HCT116 (cell line): ENCODE data around the gene CEBPA. TPM values are rescaled to one million over a fixed set of nuclear protein-coding genes. Genes with fewer than 3 reads are reported as not detected.

Source experiments
- ATAC-seq: fragments of 200-7000 bp; cut with Tn5 transposase; 2 replicates; pipeline ENCODE4 v1.9.1; 2020; ENCODE audit warnings: mild to moderate bottlenecking, moderate library complexity
- BruUV-seq: library from RNA; stranded (reverse); fragments of 400-500 nt; replicated peaks from 2 replicates; lab custom pipeline; 2021; lab: Mats Ljungman, UMichigan
- CTCF ChIA-PET: fragments of 300-600 bp; sonication (Branson Sonifier 250); formaldehyde crosslinking; loops from one replicate; lab custom pipeline; 2021; ENCODE audit warnings: antibody characterized with exemption; lab: Charles Lee
- POLR2A ChIA-PET: fragments of 300-600, 350-600 bp; sonication (Branson Sonifier 250); formaldehyde crosslinking; loops from one replicate; lab custom pipeline; 2021; ENCODE audit warnings: antibody characterized with exemption; lab: Charles Lee
- RAD21 ChIA-PET, 2 experiments: fragments of 300-600 bp; sonication (Branson Sonifier 250); formaldehyde crosslinking; loops; one replicate each; lab custom pipeline; 2023; ENCODE audit warnings: low total read pairs in 2 of 2; ENCODE audit not compliant: uncharacterized antibody in 2 of 2, unreplicated experiment in 2 of 2, low non-redundant PET in 1 of 2; lab: Charles Lee
- DNase-seq: peaks from one replicate; pipeline ENCODE4 v3.0.0-alpha.2; 2010; ENCODE audit warnings: low read depth, low spot score
- H2AFZ ChIP-seq: fragments of 200-600 bp; shearing (Covaris generic), sonication (generic); 2 replicates; pipeline ENCODE4 v1.6.1; 2017; ENCODE audit warnings: low read depth, mixed run types, mixed read lengths, antibody characterized with exemption, low read length; ENCODE audit not compliant: poor library complexity, severe bottlenecking
- H3K27ac ChIP-seq: 2 replicates; pipeline ENCODE4 v1.5.1; 2012; ENCODE audit warnings: low read depth, low read length
- H3K27me3 ChIP-seq: fragments of 200-600 bp; sonication (generic); 2 replicates; pipeline ENCODE4 v1.6.1; 2016; ENCODE audit warnings: mixed run types, low read length, mixed read lengths; ENCODE audit not compliant: insufficient read depth
- H3K36me3 ChIP-seq, 2 experiments: fragments of 200-500 bp in 1 of 2; fragments of 200-600 bp in 1 of 2; sonication (Bioruptor generic) in 1 of 2; sonication (generic) in 1 of 2; 2 replicates each; pipeline versions ENCODE4 v1.5.1 to v1.6.1; 2014 to 2016; ENCODE audit warnings: low read length in 2 of 2, inconsistent platforms in 1 of 2, mixed read lengths in 1 of 2, mixed run types in 1 of 2; ENCODE audit not compliant: insufficient read depth in 2 of 2, control insufficient read depth in 1 of 2
- H3K4me1 ChIP-seq, 2 experiments: fragments of 200-600 bp in 1 of 2; sonication (generic) in 1 of 2; 2 replicates each; pipeline versions ENCODE4 v1.5.1 to v1.6.1; 2012 to 2017; ENCODE audit warnings: low read length in 2 of 2, inconsistent platforms in 1 of 2, mild to moderate bottlenecking in 1 of 2, mixed read lengths in 1 of 2, mixed run types in 1 of 2, moderate library complexity in 1 of 2; ENCODE audit not compliant: insufficient read depth in 2 of 2, control insufficient read depth in 1 of 2
- H3K4me2 ChIP-seq: fragments of 200-600 bp; sonication (generic); 2 replicates; pipeline ENCODE4 v1.6.1; 2017; ENCODE audit warnings: mixed run types, low read length, mixed read lengths
- H3K4me3 ChIP-seq, 2 experiments: fragments of 200-600 bp in 1 of 2; sonication (generic) in 1 of 2; replicated peaks in 1 of 2; 2 replicates each; pipeline ENCODE4 v1.5.1; 2011 to 2016; ENCODE audit warnings: low read length in 2 of 2, control low read depth in 1 of 2, low read depth in 1 of 2, mild to moderate bottlenecking in 1 of 2, mixed read lengths in 1 of 2, mixed run types in 1 of 2
- H3K79me2 ChIP-seq: fragments of 200-600 bp; sonication (generic); 2 replicates; pipeline ENCODE4 v1.6.1; 2017; ENCODE audit warnings: mild to moderate bottlenecking, mixed run types, low read length, moderate library complexity, mixed read lengths; ENCODE audit not compliant: insufficient read depth
- H3K9ac ChIP-seq: fragments of 200-600 bp; sonication (generic); 2 replicates; pipeline ENCODE4 v1.6.1; 2016; ENCODE audit warnings: low read length, mixed read lengths
- H3K9me2 ChIP-seq: fragments of 200-600 bp; sonication (generic), shearing (Covaris generic); 2 replicates; pipeline ENCODE4 v1.6.1; 2017; ENCODE audit warnings: mixed run types, mild to moderate bottlenecking, moderate library complexity; ENCODE audit not compliant: insufficient read depth
- H3K9me3 ChIP-seq, 2 experiments: fragments of 200-500 bp in 1 of 2; fragments of 200-600 bp in 1 of 2; sonication (Bioruptor generic) in 1 of 2; sonication (generic) in 1 of 2; 2 replicates each; pipeline ENCODE4 v1.6.1; 2014 to 2017; ENCODE audit warnings: low read length in 2 of 2, mixed read lengths in 2 of 2, inconsistent platforms in 1 of 2, low read depth in 1 of 2, mild to moderate bottlenecking in 1 of 2, mixed run types in 1 of 2, moderate library complexity in 1 of 2; ENCODE audit not compliant: control insufficient read depth in 1 of 2, insufficient read depth in 1 of 2
- H4K20me1 ChIP-seq: fragments of 200-600 bp; sonication (generic), shearing (Covaris generic); 2 replicates; pipeline ENCODE4 v1.6.1; 2017; ENCODE audit warnings: mixed run types, mild to moderate bottlenecking, moderate library complexity; ENCODE audit not compliant: insufficient read depth
- ATF3 ChIP-seq: IDR thresholded peaks from 2 replicates; pipeline ENCODE4 v1.6.1; 2012
- CEBPB ChIP-seq: IDR thresholded peaks from 2 replicates; pipeline ENCODE4 v1.6.1; 2012; ENCODE audit warnings: low read depth
- CTCF ChIP-seq, 3 experiments: fragments of 200-600 bp in 1 of 3; sonication (generic) in 1 of 3; IDR thresholded peaks in 2 of 3; conservative IDR thresholded peaks in 1 of 3; 2 replicates each; pipeline ENCODE4 v1.5.1; 2012 to 2017; ENCODE audit warnings: low read depth in 2 of 3, low read length in 2 of 3, antibody characterized with exemption in 1 of 3, borderline replicate concordance in 1 of 3, control low read depth in 1 of 3, mild to moderate bottlenecking in 1 of 3, mixed read lengths in 1 of 3, mixed run types in 1 of 3, moderate library complexity in 1 of 3; ENCODE audit not compliant: insufficient read depth in 1 of 3
- ELF1 ChIP-seq: IDR thresholded peaks from 2 replicates; pipeline ENCODE4 v1.6.1; 2012; ENCODE audit warnings: low read depth, borderline replicate concordance
- EZH2 ChIP-seq: fragments of 200-600 bp; sonication (generic); IDR thresholded peaks from 2 replicates; pipeline ENCODE4 v1.6.1; 2017; ENCODE audit warnings: antibody characterized with exemption, mixed run types
- EZH2phosphoT487 ChIP-seq: fragments of 200-600 bp; IDR thresholded peaks from 2 replicates; pipeline ENCODE4 v1.6.1; 2018; ENCODE audit warnings: antibody characterized with exemption, borderline replicate concordance
- FOSL1 ChIP-seq: IDR thresholded peaks from 2 replicates; pipeline ENCODE4 v1.6.1; 2012; ENCODE audit warnings: low read depth
- MAX ChIP-seq: IDR thresholded peaks from 2 replicates; pipeline ENCODE4 v1.6.1; 2012
- POLR2A ChIP-seq: IDR thresholded peaks from 2 replicates; pipeline ENCODE4 v1.7.0; 2011; ENCODE audit warnings: borderline replicate concordance; ENCODE audit not compliant: insufficient read depth, insufficient read length; ENCODE audit errors: extremely low read depth
- POLR2AphosphoS5 ChIP-seq: IDR thresholded peaks from 2 replicates; pipeline ENCODE4 v1.6.1; 2011; ENCODE audit warnings: mild to moderate bottlenecking, low read depth, low read length, moderate library complexity
- RAD21 ChIP-seq: IDR thresholded peaks from 2 replicates; pipeline ENCODE4 v1.6.1; 2012; ENCODE audit warnings: low read depth, mild to moderate bottlenecking
- SIN3A ChIP-seq: IDR thresholded peaks from 2 replicates; pipeline ENCODE4 v1.6.1; 2012; ENCODE audit warnings: low read depth
- SP1 ChIP-seq: IDR thresholded peaks from 2 replicates; pipeline ENCODE4 v1.6.1; 2012; ENCODE audit warnings: low read depth
- SRF ChIP-seq: IDR thresholded peaks from 2 replicates; pipeline ENCODE4 v1.6.1; 2012; ENCODE audit warnings: low read depth
- TCF7L2 ChIP-seq: IDR thresholded peaks from 2 replicates; pipeline ENCODE4 v1.7.0; 2011; ENCODE audit warnings: borderline replicate concordance, inconsistent platforms; ENCODE audit not compliant: insufficient read depth, insufficient read length; ENCODE audit errors: extremely low read depth
- YY1 ChIP-seq: IDR thresholded peaks from 2 replicates; pipeline ENCODE4 v1.6.1; 2011; ENCODE audit warnings: low read length, low read depth, moderate library complexity, mild to moderate bottlenecking; ENCODE audit not compliant: insufficient replicate concordance; ENCODE audit errors: extremely low read depth
- ZFX ChIP-seq: fragments of 450-650 bp; IDR thresholded peaks from 2 replicates; pipeline ENCODE4 v1.6.1; 2017
- ZNF274 ChIP-seq: fragments of 200-500 bp; sonication (Bioruptor generic); IDR thresholded peaks from 2 replicates; pipeline ENCODE4 v1.6.1; 2014; ENCODE audit warnings: mild to moderate bottlenecking, low read depth, low read length, inconsistent platforms
- intact Hi-C: fragments of 100-400 bp; cut with micrococcal nuclease; formaldehyde crosslinking; loops from 2 replicates; pipeline ENCODE4 v1.10.0; 2022
- total RNA-seq: library from RNA; stranded (reverse); gene quantifications from one replicate; pipeline ENCODE4 v1.2.1, GENCODE V29; 2021; ENCODE audit not compliant: unreplicated experiment

The CEBPA gene
- total RNA-seq, 1 experiment from 2014 or later = 7.0 TPM

GRCh38 chr19:33340991-33341390, 38.7 kb upstream of the CEBPA start:
- no peak overlapping the region for H3K4me2 ChIP-seq
- no peak overlapping the region for H3K9ac ChIP-seq
- H4K20me1 ChIP-seq = no peaks in the 10 kb centered on the region
- POLR2A ChIA-PET = no interaction called here
- H3K4me3 ChIP-seq = no peak overlapping the region
- TF ChIP-seq ELF1 (no peak), POLR2A (no peak), ATF3 (no peak)
- TF ChIP-seq, all 23 proteins: peak for 0
- no peaks in the 10 kb centered on the region for H3K9me3 ChIP-seq
- intact Hi-C loops = no loop called here
- DNase-seq = no peak
- RAD21 ChIA-PET = no interaction called here
- CTCF ChIA-PET = no interaction called here
- H3K27me3 ChIP-seq = no peaks in the 10 kb centered on the region; the same call in 1 of the 2 replicates
- no peaks in the 10 kb centered on the region for H3K79me2 ChIP-seq
- H3K36me3 ChIP-seq = no peaks in the 10 kb centered on the region
- H3K4me1 ChIP-seq = peaks cover 0 to 11% of the 10 kb centered on the region in 2 experiments; a peak in 3 of 4 replicates
- ATAC-seq = no peak
- no TSS peak for BruUV-seq
- H3K27ac ChIP-seq = no peak overlapping the region
- H2AFZ ChIP-seq = no peak overlapping the region
- H3K9me2 ChIP-seq = no peaks in the 10 kb centered on the region

GRCh38 chr19:33339016-33339984, 37.0 kb upstream of the CEBPA start:
- peak; percentile 59; the same call in 1 of the 2 replicates for ATAC-seq
- POLR2A ChIA-PET = no interaction called here
- intact Hi-C loops = no loop called here
- no peak for TF ChIP-seq ZFX
- no peak for TF ChIP-seq YY1
- no peak for TF ChIP-seq EZH2
- TF ChIP-seq SRF = no peak
- TF ChIP-seq RAD21 = no peak
- no peak for TF ChIP-seq SIN3A
- TF ChIP-seq CTCF (IDR thresholded peaks at IDR 0.05 in 2 of 3, conservative IDR thresholded peaks at IDR 0.05 in 1 of 3; ENCODE audit: borderline replicate concordance in 1 of 3, insufficient read depth in 1 of 3, low read depth in 2 of 3, low read length in 2 of 3) = no peak
- TF ChIP-seq CEBPB = no peak
- TF ChIP-seq FOSL1 = no peak; the same call in 1 of the 2 replicates
- no peak for TF ChIP-seq ZNF274
- TF ChIP-seq EZH2phosphoT487 = no peak
- no peak for TF ChIP-seq MAX
- no peak for TF ChIP-seq SP1
- TF ChIP-seq POLR2AphosphoS5 = no peak
- TF ChIP-seq TCF7L2 = no peak

More at GRCh38 chr19:33339016-33339984, 37.0 kb upstream of the CEBPA start:
- H3K9me3 ChIP-seq = no peaks in the 10 kb centered on the region
- no peak overlapping the region for H3K4me3 ChIP-seq
- no peak overlapping the region for H2AFZ ChIP-seq
- no peaks in the 10 kb centered on the region for H3K79me2 ChIP-seq
- RAD21 ChIA-PET = no interaction called here
- no TSS peak for BruUV-seq
- peaks cover 0 to 11% of the 10 kb centered on the region in 2 experiments; a peak in 3 of 4 replicates for H3K4me1 ChIP-seq
- H3K4me2 ChIP-seq = peak overlapping the region; percentile 30
- no peaks in the 10 kb centered on the region for H4K20me1 ChIP-seq
- H3K36me3 ChIP-seq = no peaks in the 10 kb centered on the region
- no peak for DNase-seq
- no peaks in the 10 kb centered on the region for H3K9me2 ChIP-seq
- CTCF ChIA-PET = interaction anchor here (1.3 kb wide), 1 partner anchor 32 kb away, joined by 3 read pairs; no protein-coding TSS in a partner anchor
- H3K27ac ChIP-seq = no peak overlapping the region
- H3K27me3 ChIP-seq = no peaks in the 10 kb centered on the region; the same call in 1 of the 2 replicates
- H3K9ac ChIP-seq = no peak overlapping the region
